Fibroblast of mammary gland (primary cell): ENCODE measurements around the gene PCSK1.

Source experiments
- DNase-seq: peaks from one replicate; pipeline ENCODE4 v3.0.0-alpha.2; 2010; ENCODE audit warnings: low read depth
- H3K4me3 ChIP-seq: 2 replicates; pipeline ENCODE4 v1.5.1; 2011; ENCODE audit warnings: low read depth, mild to moderate bottlenecking, low read length, moderate library complexity; ENCODE audit not compliant: control insufficient read depth
- TF ChIP-seq, protein P1 (sequence below): conservative IDR thresholded peaks from 2 replicates; pipeline ENCODE4 v1.5.1; 2011; ENCODE audit warnings: low read depth, low read length, inconsistent platforms; ENCODE audit not compliant: control insufficient read depth, insufficient read depth

Gene PCSK1

DNA sequence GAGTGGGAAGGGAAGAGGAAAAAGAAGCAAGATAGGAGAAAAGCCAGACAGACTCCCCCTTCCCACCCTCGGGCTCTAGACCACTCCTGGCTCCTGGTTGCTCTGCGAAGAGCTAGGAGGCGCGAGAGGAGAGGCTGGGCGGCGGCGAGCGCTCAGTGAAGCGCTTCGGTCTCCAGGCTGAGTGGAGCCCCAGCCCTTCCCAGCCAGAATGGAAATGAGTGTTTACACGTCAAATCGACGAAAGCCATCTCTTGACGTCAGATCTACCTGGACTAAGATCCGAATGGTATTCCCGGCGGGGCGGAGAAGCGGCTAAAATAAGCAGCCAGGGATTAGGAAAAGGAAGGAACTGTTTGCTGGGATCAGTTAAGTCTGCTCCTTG is at the start of gene PCSK1:
TSS of gene PCSK1 (minus strand) at position 183 of the 382 bp plus-strand sequence. CDS start 206 bp downstream, outside the sequence.
- DNase-seq, result peak; percentile 21
- TF ChIP-seq, protein P1, sequence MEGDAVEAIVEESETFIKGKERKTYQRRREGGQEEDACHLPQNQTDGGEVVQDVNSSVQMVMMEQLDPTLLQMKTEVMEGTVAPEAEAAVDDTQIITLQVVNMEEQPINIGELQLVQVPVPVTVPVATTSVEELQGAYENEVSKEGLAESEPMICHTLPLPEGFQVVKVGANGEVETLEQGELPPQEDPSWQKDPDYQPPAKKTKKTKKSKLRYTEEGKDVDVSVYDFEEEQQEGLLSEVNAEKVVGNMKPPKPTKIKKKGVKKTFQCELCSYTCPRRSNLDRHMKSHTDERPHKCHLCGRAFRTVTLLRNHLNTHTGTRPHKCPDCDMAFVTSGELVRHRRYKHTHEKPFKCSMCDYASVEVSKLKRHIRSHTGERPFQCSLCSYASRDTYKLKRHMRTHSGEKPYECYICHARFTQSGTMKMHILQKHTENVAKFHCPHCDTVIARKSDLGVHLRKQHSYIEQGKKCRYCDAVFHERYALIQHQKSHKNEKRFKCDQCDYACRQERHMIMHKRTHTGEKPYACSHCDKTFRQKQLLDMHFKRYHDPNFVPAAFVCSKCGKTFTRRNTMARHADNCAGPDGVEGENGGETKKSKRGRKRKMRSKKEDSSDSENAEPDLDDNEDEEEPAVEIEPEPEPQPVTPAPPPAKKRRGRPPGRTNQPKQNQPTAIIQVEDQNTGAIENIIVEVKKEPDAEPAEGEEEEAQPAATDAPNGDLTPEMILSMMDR, result no peak
- peak within 1 kb of the TSS; percentile 30 for H3K4me3 ChIP-seq

DNA sequence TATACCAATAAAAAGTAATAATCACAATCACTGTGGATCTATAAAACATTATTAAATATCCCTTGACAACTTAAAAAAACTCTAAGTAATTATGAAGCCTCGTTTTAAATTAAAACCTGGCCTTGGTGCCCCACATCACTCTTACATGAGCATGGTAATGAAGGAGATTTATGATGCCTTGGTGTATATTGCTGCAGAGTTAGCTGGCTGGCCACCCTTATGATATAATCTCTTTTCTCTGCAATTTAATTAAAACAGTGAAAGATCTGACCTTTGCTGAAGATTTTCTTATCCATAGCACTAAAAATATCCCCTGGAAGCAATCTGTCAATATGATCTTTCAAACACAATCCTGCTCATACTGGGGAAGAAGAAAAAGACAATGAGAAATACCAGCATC is 48.8 kb upstream of the PCSK1 start:
- H3K4me3 ChIP-seq, result no peak overlapping the region
- no peak for DNase-seq
- TF ChIP-seq, protein P1, result no peak

DNA sequence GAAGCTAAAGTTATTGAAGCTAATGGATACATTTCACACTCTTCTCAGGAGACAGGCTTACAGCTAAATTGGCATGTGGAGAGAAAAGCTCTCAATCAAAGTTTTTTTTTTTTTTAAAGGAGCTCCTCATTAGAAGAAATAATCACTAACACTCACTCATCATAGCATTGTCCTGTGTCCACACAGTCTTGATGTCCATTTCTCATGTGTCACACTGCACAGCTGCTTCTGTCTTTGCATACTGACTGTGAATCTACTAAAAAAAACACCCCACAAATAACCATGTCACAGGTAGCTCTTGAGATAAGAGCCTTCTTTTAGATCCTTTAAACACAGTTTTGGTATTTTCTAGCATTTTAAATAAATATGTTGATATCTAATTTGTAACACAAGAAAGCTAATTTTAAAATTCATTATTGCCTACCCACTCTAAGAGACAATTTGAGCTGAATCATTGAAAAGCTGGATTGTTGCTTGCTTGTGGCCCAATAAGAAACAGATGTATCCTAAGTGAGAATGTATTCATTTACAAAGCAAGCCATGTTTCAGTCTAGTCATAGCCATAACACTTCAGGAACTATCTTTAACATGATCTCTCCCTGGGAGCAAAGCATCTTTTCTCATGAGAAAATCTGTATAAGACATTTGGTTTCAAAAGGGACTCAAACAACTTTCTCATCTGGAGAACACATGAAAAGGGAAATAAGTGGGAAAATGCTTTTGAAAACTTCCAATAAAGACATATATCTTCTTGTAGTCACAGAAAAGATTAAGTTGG is 48.1 kb upstream of the PCSK1 start:
- DNase-seq, result peak; percentile 28
- H3K4me3 ChIP-seq, result no peak overlapping the region
- TF ChIP-seq, protein P1, result no peak

DNA sequence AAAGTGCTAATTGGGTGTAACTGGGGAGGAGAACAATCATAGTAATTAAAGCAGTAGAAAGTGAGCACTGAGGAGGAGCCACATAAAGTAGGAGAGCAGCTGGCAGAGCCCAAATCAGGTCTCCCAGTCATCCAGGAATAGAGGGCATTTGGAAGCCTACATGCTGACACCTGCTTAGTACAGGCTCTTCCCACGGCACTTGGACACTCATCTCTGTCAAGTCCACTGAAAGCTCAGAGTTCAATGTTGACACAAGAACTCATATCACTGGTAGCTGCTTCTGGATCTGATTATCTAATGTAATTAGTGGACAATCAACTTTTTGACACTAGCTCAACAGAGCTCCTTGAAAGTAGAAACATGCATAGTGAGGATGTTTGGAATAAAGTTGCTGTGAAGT is 45.9 kb upstream of the PCSK1 start:
- TF ChIP-seq, protein P1, result no peak
- no peak for DNase-seq
- no peak overlapping the region for H3K4me3 ChIP-seq

DNA sequence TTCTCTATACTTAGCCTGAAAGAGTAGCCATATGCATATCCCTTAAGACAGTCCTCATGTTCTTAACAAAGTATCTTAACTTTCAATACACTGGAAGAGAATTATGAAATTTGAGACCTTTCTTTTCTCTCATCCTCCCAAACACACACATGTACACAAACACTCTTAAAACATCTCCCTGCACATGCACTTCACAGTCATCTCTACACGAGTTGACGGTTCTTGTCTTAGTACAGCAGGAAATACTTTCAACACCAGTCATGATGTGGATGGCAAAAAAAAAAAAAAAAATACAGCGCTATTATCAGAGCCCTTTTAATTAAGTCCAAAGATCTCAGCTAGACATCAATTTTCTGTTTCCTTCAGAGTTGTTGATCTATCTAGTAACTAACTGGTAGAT is 43.6 kb upstream of the PCSK1 start:
- no peak overlapping the region for H3K4me3 ChIP-seq
- DNase-seq, result peak; percentile 50
- TF ChIP-seq, protein P1, result no peak

DNA sequence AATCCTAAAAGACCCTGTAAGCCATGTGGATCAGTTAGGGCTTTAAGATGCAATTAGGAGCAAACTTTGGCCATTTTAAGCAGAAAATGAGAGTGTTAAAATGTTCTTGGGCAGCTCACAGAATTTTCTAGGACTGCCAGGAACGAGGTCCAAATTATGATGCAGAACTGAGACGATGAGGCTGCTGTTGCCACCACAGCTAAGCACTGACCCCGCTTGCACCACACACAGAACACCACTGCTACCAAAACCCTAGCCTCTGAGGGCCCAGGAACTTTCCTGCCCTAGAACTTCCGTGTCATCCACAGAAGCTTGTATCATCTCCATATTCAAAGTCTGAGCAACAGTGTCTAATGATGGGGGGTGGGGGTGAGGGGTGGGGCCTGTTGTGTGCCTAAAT is 41.0 kb upstream of the PCSK1 start:
- no peak for DNase-seq
- no peak overlapping the region for H3K4me3 ChIP-seq
- TF ChIP-seq, protein P1, result no peak
